ENCODE data around the gene ABCG2. TPM values are rescaled to one million over a fixed set of nuclear protein-coding genes. Genes with fewer than 3 reads are reported as not detected.

ABCG2 gene
- total RNA-seq, 3 donors from 2014 or later (not counting 1 experiment from before 2014, with no cell fraction given) = 0.19 to 0.73 (median 0.61) TPM

DNA sequence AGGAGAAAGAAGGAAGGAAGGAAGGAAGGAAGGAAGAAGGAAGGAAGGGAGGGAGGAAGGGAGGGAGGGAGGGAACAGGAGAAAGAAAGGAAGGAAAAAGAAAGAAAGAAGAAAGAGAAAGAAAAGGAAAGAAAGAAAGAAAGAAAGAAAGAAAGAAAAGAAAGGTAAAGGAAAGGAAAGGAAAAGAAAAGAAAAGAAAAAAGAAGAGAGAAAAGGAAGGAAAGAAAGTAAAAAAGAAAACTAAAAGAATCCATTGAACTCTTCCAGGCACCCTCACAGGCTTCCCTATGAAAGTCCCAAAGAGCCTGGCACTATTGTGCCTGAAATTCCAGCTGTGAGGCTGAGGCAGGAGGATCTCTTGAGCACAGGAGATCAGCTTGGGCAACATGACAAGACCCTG, 11.5 kb downstream of the ABCG2 start:
- no peak overlapping the region for H3K27ac ChIP-seq (ENCODE audit: low read length)
- TF ChIP-seq, protein P1, sequence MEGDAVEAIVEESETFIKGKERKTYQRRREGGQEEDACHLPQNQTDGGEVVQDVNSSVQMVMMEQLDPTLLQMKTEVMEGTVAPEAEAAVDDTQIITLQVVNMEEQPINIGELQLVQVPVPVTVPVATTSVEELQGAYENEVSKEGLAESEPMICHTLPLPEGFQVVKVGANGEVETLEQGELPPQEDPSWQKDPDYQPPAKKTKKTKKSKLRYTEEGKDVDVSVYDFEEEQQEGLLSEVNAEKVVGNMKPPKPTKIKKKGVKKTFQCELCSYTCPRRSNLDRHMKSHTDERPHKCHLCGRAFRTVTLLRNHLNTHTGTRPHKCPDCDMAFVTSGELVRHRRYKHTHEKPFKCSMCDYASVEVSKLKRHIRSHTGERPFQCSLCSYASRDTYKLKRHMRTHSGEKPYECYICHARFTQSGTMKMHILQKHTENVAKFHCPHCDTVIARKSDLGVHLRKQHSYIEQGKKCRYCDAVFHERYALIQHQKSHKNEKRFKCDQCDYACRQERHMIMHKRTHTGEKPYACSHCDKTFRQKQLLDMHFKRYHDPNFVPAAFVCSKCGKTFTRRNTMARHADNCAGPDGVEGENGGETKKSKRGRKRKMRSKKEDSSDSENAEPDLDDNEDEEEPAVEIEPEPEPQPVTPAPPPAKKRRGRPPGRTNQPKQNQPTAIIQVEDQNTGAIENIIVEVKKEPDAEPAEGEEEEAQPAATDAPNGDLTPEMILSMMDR (IDR thresholded peaks at IDR 0.05) = no peak
- Mint-ChIP-seq H3K4me3 (no peak overlapping the region), H3K27me3 (ENCODE audit: low read depth in 2 of 2) (no peaks in the 10 kb centered on the region), H3K9me3 (no peaks in the 10 kb centered on the region), H3K27ac (no peak overlapping the region), H3K36me3 (no peaks in the 10 kb centered on the region), H3K4me1 (no peaks in the 10 kb centered on the region)
- DNase-seq (no peak), ATAC-seq (no peak)
- no peak overlapping the region for H3K4me3 ChIP-seq (ENCODE audit: low read length)
- H3K36me3 ChIP-seq (ENCODE audit: control insufficient read depth, insufficient read depth, low read length) = no peaks in the 10 kb centered on the region
- H3K27me3 ChIP-seq (ENCODE audit: control insufficient read depth, insufficient read depth, low read length) = no peaks in the 10 kb centered on the region
- intact Hi-C loops (cut with micrococcal nuclease) = no loop called here
- H3K9me3 ChIP-seq (ENCODE audit: control insufficient read depth, insufficient read depth, low read length) = no peaks in the 10 kb centered on the region
- no peaks in the 10 kb centered on the region for H3K4me1 ChIP-seq (ENCODE audit: control insufficient read depth, insufficient read depth, low read length)

DNA sequence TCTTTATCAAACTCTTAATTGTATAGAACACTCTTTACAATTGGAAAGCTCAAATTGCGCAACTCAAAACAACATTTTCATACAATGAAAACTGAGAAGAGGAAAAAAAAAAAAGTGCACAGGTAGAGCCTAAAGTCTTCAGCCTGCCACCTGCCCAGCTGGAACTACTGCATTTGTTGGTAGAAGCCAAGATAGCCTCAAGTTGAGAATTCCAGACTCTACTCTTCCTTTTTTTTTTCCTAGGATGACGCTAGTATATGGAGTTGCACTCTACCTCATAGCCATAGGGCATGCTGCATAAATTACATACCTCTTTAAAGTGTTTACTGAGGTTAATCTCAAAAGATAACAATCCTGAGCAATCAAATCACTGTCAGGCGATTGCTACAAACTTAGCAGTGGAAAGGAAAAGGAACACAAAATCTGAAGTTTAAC, 13.6 kb downstream of the ABCG2 start:
- Histone ChIP-seq H3K4me3 (ENCODE audit: low read length) (no peak overlapping the region), H3K27ac (ENCODE audit: low read length) (no peak overlapping the region), H3K36me3 (ENCODE audit: control insufficient read depth, insufficient read depth, low read length) (no peaks in the 10 kb centered on the region), H3K9me3 (ENCODE audit: control insufficient read depth, insufficient read depth, low read length) (no peaks in the 10 kb centered on the region), H3K4me1 (ENCODE audit: control insufficient read depth, insufficient read depth, low read length) (no peaks in the 10 kb centered on the region), H3K27me3 (ENCODE audit: control insufficient read depth, insufficient read depth, low read length) (no peaks in the 10 kb centered on the region)
- Mint-ChIP-seq H3K36me3 (no peaks in the 10 kb centered on the region), H3K4me1 (no peaks in the 10 kb centered on the region), H3K27ac (no peak overlapping the region), H3K9me3 (no peaks in the 10 kb centered on the region), H3K27me3 (ENCODE audit: low read depth in 2 of 2) (no peaks in the 10 kb centered on the region), H3K4me3 (no peak overlapping the region)
- TF ChIP-seq, protein P1 (IDR thresholded peaks at IDR 0.05) = no peak
- ATAC-seq (no peak), DNase-seq (no peak)
- 74% methylated on average over 3 of the region's 3 CpGs for WGBS (ENCODE audit: insufficient coverage)
- intact Hi-C loops (cut with micrococcal nuclease) = no loop called here

DNA sequence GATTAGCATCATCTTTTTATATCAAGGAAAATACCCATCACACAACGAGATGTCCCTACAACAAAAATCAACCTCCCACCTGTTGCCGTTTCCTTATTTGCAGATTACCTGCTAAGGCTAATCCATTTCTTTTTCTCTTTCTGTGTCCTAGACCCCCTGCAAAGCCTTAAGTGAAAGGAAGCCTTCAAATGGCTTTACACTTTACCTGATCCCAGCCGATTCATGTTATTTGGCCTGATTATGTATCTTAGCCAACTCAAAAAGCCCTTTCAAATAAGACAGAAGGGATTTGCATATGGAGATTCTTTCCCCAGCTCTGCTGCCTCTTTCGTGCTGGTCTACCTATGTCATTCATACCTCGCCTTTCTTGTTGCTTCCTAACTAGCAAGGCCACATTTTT, 14.4 kb downstream of the ABCG2 start:
- H3K4me1 Mint-ChIP-seq = no peaks in the 10 kb centered on the region
- no peaks in the 10 kb centered on the region for H3K27me3 Mint-ChIP-seq (ENCODE audit: low read depth in 2 of 2)

DNA sequence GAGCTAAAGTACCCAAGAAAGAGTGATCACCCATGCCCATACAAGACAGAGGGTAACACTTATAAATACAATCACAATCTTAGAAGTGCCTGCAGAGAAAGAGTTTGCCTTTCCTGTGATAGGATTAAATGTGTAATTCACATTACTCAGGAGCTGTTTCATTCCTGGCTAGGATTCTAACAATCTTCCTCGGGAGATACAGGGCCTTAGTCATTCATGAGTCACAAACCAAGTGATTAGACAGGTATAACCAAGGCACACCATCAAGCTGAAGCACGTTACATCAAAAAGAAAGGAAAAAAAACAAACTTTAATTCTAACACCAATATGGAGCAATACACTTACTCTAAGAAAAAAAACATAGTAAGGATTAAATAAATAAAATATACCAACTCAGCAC, 14.9 kb downstream of the ABCG2 start:
- no peaks in the 10 kb centered on the region for H3K4me1 Mint-ChIP-seq
- DNase-seq (no peak), ATAC-seq (no peak)
- TF ChIP-seq, protein P1 (IDR thresholded peaks at IDR 0.05) = no peak
- WGBS (ENCODE audit: insufficient coverage) = 100% methylated on average over 2 of the region's 2 CpGs
- no peaks in the 10 kb centered on the region for H3K27me3 ChIP-seq (ENCODE audit: control insufficient read depth, insufficient read depth, low read length)
- no peaks in the 10 kb centered on the region for H3K36me3 ChIP-seq (ENCODE audit: control insufficient read depth, insufficient read depth, low read length)
- H3K9me3 ChIP-seq (ENCODE audit: control insufficient read depth, insufficient read depth, low read length) = no peaks in the 10 kb centered on the region
- intact Hi-C loops (cut with micrococcal nuclease) = no loop called here
- H3K27ac ChIP-seq (ENCODE audit: low read length) = no peak overlapping the region
- H3K9me3 Mint-ChIP-seq = no peaks in the 10 kb centered on the region
- H3K4me3 Mint-ChIP-seq = no peak overlapping the region
- no peak overlapping the region for H3K4me3 ChIP-seq (ENCODE audit: low read length)
- no peak overlapping the region for H3K27ac Mint-ChIP-seq
- H3K4me1 ChIP-seq (ENCODE audit: control insufficient read depth, insufficient read depth, low read length) = no peaks in the 10 kb centered on the region
- no peaks in the 10 kb centered on the region for H3K36me3 Mint-ChIP-seq
- no peaks in the 10 kb centered on the region for H3K27me3 Mint-ChIP-seq (ENCODE audit: low read depth in 2 of 2)

More for the DNA sequence above, 14.4 kb downstream of the ABCG2 start:
- no peak overlapping the region for H3K4me3 ChIP-seq (ENCODE audit: low read length)
- no peaks in the 10 kb centered on the region for H3K36me3 Mint-ChIP-seq
- ATAC-seq = no peak
- no peaks in the 10 kb centered on the region for H3K9me3 Mint-ChIP-seq
- no peak for DNase-seq
- H3K4me1 ChIP-seq (ENCODE audit: control insufficient read depth, insufficient read depth, low read length) = no peaks in the 10 kb centered on the region
- no peak overlapping the region for H3K27ac Mint-ChIP-seq
- no peak overlapping the region for H3K27ac ChIP-seq (ENCODE audit: low read length)
- 90% methylated on average over 5 of the region's 5 CpGs for WGBS (ENCODE audit: insufficient coverage)
- TF ChIP-seq, protein P1 (IDR thresholded peaks at IDR 0.05) = no peak
- no peaks in the 10 kb centered on the region for H3K27me3 ChIP-seq (ENCODE audit: control insufficient read depth, insufficient read depth, low read length)
- H3K9me3 ChIP-seq (ENCODE audit: control insufficient read depth, insufficient read depth, low read length) = no peaks in the 10 kb centered on the region
- no peak overlapping the region for H3K4me3 Mint-ChIP-seq
- intact Hi-C loops (cut with micrococcal nuclease) = no loop called here
- H3K36me3 ChIP-seq (ENCODE audit: control insufficient read depth, insufficient read depth, low read length) = no peaks in the 10 kb centered on the region
